HG02943 (cell line): Measurements from ENCODE around the gene COX11.
A peak's percentile ranks its signal among the peaks of the same experiment; 100 is the strongest.

Experiments
- ATAC-seq: cut with Tn5 transposase; IDR thresholded peaks from one replicate; pipeline ENCODE4 v1.9.1; 2021; ENCODE audit warnings: mild to moderate bottlenecking, low read depth, moderate library complexity; ENCODE audit not compliant: unreplicated experiment

The COX11 gene

GRCh38 chr17:54968262-54968987, at the start of gene COX11, which contains the start of gene STXBP4:
COX11 (minus strand) TSS chr17:54968654; CDS start chr17:54968646, 8 bp downstream.
STXBP4 (plus strand) TSS chr17:54968765; CDS start chr17:54986220, 17,455 bp downstream.
- ATAC-seq: peak; percentile 92

- ATAC-seq: no peak
Observed at GRCh38 chr17:55005520-55005919, 37.1 kb upstream of the COX11 start.

GRCh38 chr17:55004484-55004883, 36.0 kb upstream of the COX11 start:
- ATAC-seq: no peak

- ATAC-seq: no peak
Observed at GRCh38 chr17:55002458-55002857, 34.0 kb upstream of the COX11 start.

- no peak for ATAC-seq
Observed at GRCh38 chr17:54996441-54996840, 28.0 kb upstream of the COX11 start.

GRCh38 chr17:54992797-54993639, 24.6 kb upstream of the COX11 start:
- ATAC-seq: no peak

GRCh38 chr17:54991567-54991966, 23.1 kb upstream of the COX11 start:
- no peak for ATAC-seq

GRCh38 chr17:54990118-54990517, 21.7 kb upstream of the COX11 start:
- ATAC-seq: no peak

GRCh38 chr17:54985476-54985875, 17.0 kb upstream of the COX11 start:
- ATAC-seq: no peak

- ATAC-seq: no peak
Observed at GRCh38 chr17:54983260-54983659, 14.8 kb upstream of the COX11 start.

- ATAC-seq: no peak
Observed at GRCh38 chr17:54982399-54982798, 13.9 kb upstream of the COX11 start.

- ATAC-seq: no peak
Observed at GRCh38 chr17:54980375-54980774, 11.9 kb upstream of the COX11 start.

- no peak for ATAC-seq
Observed at GRCh38 chr17:54979657-54980056, 11.2 kb upstream of the COX11 start.

- ATAC-seq: no peak
Observed at GRCh38 chr17:54977744-54978143, 9.3 kb upstream of the COX11 start.

- no peak for ATAC-seq
Observed at GRCh38 chr17:54976316-54976715, 7.9 kb upstream of the COX11 start.

- no peak for ATAC-seq
Observed at GRCh38 chr17:54974759-54975158, 6.3 kb upstream of the COX11 start.

GRCh38 chr17:54972406-54973138, 4.1 kb upstream of the COX11 start:
- no peak for ATAC-seq

GRCh38 chr17:54971901-54972300, 3.4 kb upstream of the COX11 start:
- no peak for ATAC-seq

GRCh38 chr17:54971147-54971546, 2.7 kb upstream of the COX11 start:
- ATAC-seq: no peak

- no peak for ATAC-seq
Observed at GRCh38 chr17:54969658-54970572, 1.5 kb upstream of the COX11 start.
